ENCODE data around the gene AP4E1. TPM values are rescaled to one million over a fixed set of nuclear protein-coding genes. Genes with fewer than 3 reads are reported as not detected.

AP4E1 gene
- total RNA-seq, 1 experiment from 2014 or later, result 10.1 TPM

GRCh38 chr15:50890751-50891150 lies 17.7 kb upstream of the AP4E1 start:
- Histone ChIP-seq H3K9me2 (ENCODE audit: insufficient read depth) (no peaks in the 10 kb centered on the region), H3K4me2 (ENCODE audit: low read length) (no peak overlapping the region), H2AFZ (ENCODE audit: low read depth, low read length, poor library complexity, severe bottlenecking) (no peak overlapping the region), H3K79me2 (ENCODE audit: insufficient read depth, low read length) (no peaks in the 10 kb centered on the region), H4K20me1 (ENCODE audit: insufficient read depth) (no peaks in the 10 kb centered on the region), H3K27me3 (ENCODE audit: insufficient read depth, low read length) (no peaks in the 10 kb centered on the region), H3K4me3 (replicated peaks in 1 of 2; ENCODE audit: low read depth in 1 of 2, low read length in 2 of 2) (no peak overlapping the region), H3K27ac (ENCODE audit: low read depth, low read length) (no peak overlapping the region), H3K9me3 (ENCODE audit: control insufficient read depth in 1 of 2, insufficient read depth in 1 of 2, low read depth in 1 of 2, low read length in 2 of 2) (no peaks in the 10 kb centered on the region), H3K9ac (ENCODE audit: low read length) (no peak overlapping the region), H3K4me1 (ENCODE audit: control insufficient read depth in 1 of 2, insufficient read depth in 2 of 2, low read length in 2 of 2) (peaks cover 0 to 6% of the 10 kb centered on the region in 2 experiments; a peak in 1 of 4 replicates), H3K36me3 (ENCODE audit: control insufficient read depth in 1 of 2, insufficient read depth in 2 of 2, low read length in 2 of 2) (no peaks in the 10 kb centered on the region)
- no peak for DNase-seq (ENCODE audit: low read depth, low spot score)
- CTCF ChIA-PET, result no interaction called here
- POLR2A ChIA-PET, result no interaction called here
- no TSS peak for BruUV-seq (replicated peaks)
- intact Hi-C loops (cut with micrococcal nuclease), result no loop called here
- no peak for ATAC-seq
- RAD21 ChIA-PET (ENCODE audit: low non-redundant PET in 1 of 2, low total read pairs in 2 of 2, uncharacterized antibody in 2 of 2, unreplicated experiment in 2 of 2), result no interaction called here
- TF ChIP-seq CBX3 (IDR thresholded peaks at IDR 0.05; ENCODE audit: low read depth), result no peak
- TF ChIP-seq EGR1 (IDR thresholded peaks at IDR 0.05; ENCODE audit: low read depth), result no peak
- no peak for TF ChIP-seq POLR2A (IDR thresholded peaks at IDR 0.05; ENCODE audit: borderline replicate concordance, extremely low read depth, insufficient read depth, insufficient read length)
- TF ChIP-seq ZNF274 (IDR thresholded peaks at IDR 0.05; ENCODE audit: low read depth, low read length), result no peak
- no peak for TF ChIP-seq TCF7L2 (IDR thresholded peaks at IDR 0.05; ENCODE audit: borderline replicate concordance, extremely low read depth, insufficient read depth, insufficient read length)
- TF ChIP-seq JUND (IDR thresholded peaks at IDR 0.05), result no peak
- TF ChIP-seq REST (IDR thresholded peaks at IDR 0.05; ENCODE audit: low read depth), result no peak
- TF ChIP-seq CEBPB (IDR thresholded peaks at IDR 0.05; ENCODE audit: low read depth), result no peak
- TF ChIP-seq FOSL1 (IDR thresholded peaks at IDR 0.05; ENCODE audit: low read depth), result no peak
- no peak for TF ChIP-seq SIN3A (IDR thresholded peaks at IDR 0.05; ENCODE audit: low read depth)
- no peak for TF ChIP-seq ZBTB33 (IDR thresholded peaks at IDR 0.05; ENCODE audit: extremely low read depth, insufficient replicate concordance, low read length)
- no peak for TF ChIP-seq YY1 (IDR thresholded peaks at IDR 0.05; ENCODE audit: extremely low read depth, insufficient replicate concordance, low read depth, low read length)
- no peak for TF ChIP-seq ZFX (IDR thresholded peaks at IDR 0.05)
- no peak for TF ChIP-seq RAD21 (IDR thresholded peaks at IDR 0.05; ENCODE audit: low read depth)
- TF ChIP-seq CTCF (IDR thresholded peaks at IDR 0.05 in 2 of 3, conservative IDR thresholded peaks at IDR 0.05 in 1 of 3; ENCODE audit: borderline replicate concordance in 1 of 3, insufficient read depth in 1 of 3, low read depth in 2 of 3, low read length in 2 of 3), result no peak
- TF ChIP-seq MAX (IDR thresholded peaks at IDR 0.05), result no peak
- TF ChIP-seq ATF3 (IDR thresholded peaks at IDR 0.05), result no peak
